OCI-LY1 (cell line): ENCODE measurements around the gene CHD5.

Experiments used
- EZH2 ChIP-seq: fragments of 200-600 bp; sonication (generic), shearing (Covaris generic); IDR thresholded peaks from 2 replicates; pipeline ENCODE4 v1.8.0; 2017; ENCODE audit warnings: borderline replicate concordance, mixed run types, mild to moderate bottlenecking, antibody characterized with exemption, low read length, moderate library complexity, mixed read lengths
- TF ChIP-seq, protein P1 (sequence below): fragments of 200-600 bp; sonication (generic), shearing (Covaris generic); IDR thresholded peaks from 2 replicates; pipeline ENCODE4 v1.5.1; 2017; ENCODE audit warnings: mild to moderate bottlenecking, antibody characterized with exemption, low read length, moderate library complexity, mixed read lengths

DNA sequence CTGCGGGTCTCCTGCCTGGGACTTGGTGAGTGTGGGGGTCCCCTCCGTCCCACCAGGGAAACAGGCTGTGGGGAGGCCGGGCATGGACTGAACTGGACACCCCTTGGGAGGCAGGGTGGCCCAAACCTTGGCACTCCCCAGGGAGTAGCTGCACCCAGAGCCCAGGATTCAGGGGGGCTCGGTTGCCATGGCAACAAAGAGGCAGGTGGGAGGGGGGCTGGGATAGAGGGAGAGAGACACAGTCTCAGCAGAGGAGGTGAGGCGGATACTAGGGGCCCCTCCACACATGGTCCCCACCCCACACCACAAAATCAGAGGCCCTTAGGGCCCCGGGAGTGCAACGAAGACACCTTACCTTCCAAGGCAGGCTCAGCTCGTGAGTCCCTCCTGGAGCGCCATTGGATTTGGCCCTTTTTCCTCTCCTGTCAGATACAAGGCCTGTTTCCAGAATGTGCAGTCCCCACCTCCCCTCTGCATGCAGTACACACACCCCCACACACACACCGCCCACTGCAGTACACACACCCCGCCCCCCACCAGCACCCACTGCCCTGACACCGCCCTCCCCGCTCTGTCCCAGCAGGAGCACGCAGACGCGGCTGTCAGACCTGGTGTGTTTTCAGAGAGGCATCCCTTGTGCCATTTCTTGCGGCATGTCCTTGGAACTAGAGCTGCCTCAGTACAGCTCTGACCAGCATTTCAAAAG is 107.2 kb downstream of the CHD5 start:
- no peak for TF ChIP-seq EZH2
- TF ChIP-seq, protein P1, sequence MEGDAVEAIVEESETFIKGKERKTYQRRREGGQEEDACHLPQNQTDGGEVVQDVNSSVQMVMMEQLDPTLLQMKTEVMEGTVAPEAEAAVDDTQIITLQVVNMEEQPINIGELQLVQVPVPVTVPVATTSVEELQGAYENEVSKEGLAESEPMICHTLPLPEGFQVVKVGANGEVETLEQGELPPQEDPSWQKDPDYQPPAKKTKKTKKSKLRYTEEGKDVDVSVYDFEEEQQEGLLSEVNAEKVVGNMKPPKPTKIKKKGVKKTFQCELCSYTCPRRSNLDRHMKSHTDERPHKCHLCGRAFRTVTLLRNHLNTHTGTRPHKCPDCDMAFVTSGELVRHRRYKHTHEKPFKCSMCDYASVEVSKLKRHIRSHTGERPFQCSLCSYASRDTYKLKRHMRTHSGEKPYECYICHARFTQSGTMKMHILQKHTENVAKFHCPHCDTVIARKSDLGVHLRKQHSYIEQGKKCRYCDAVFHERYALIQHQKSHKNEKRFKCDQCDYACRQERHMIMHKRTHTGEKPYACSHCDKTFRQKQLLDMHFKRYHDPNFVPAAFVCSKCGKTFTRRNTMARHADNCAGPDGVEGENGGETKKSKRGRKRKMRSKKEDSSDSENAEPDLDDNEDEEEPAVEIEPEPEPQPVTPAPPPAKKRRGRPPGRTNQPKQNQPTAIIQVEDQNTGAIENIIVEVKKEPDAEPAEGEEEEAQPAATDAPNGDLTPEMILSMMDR, result no peak
